DMS114 treated with DMSO at 0.1 percent for 48 hours (cell line): Measurements from ENCODE around the gene USP32.
"Not testable (repeated sequence)": the region's sequence is repeated elsewhere in the genome, so short reads cannot be mapped to it uniquely, and the experiment has no call there.

Experiments used
- DNase-seq: peaks from one replicate; lab custom pipeline; 2025; ENCODE audit not compliant: unreplicated experiment; lab: John Stamatoyannopoulos, UW

The USP32 gene

GRCh38 chr17:60247836-60248461, 144.0 kb downstream of the USP32 start:
- no peak for DNase-seq

- DNase-seq, result no peak
Observed at GRCh38 chr17:60244656-60245055, 147.3 kb downstream of the USP32 start.

- DNase-seq, result no peak
Observed at GRCh38 chr17:60240290-60240689, 151.6 kb downstream of the USP32 start.

GRCh38 chr17:60231691-60232090, 160.2 kb downstream of the USP32 start:
- DNase-seq, result no peak

GRCh38 chr17:60231234-60231633, 160.7 kb downstream of the USP32 start:
- DNase-seq, result peak; percentile 38

- no peak for DNase-seq
Observed at GRCh38 chr17:60230358-60230757, 161.6 kb downstream of the USP32 start.

- DNase-seq, result no peak
Observed at GRCh38 chr17:60229188-60229802, 162.6 kb downstream of the USP32 start.

- DNase-seq, result not testable (repeated sequence)
Observed at GRCh38 chr17:60227276-60227675, 164.7 kb downstream of the USP32 start.

GRCh38 chr17:60224064-60224463, 167.9 kb downstream of the USP32 start:
- DNase-seq, result no peak

- DNase-seq, result no peak
Observed at GRCh38 chr17:60223456-60223855, 168.5 kb downstream of the USP32 start.

GRCh38 chr17:60218774-60219173, 173.2 kb downstream of the USP32 start:
- not testable (repeated sequence) for DNase-seq

- not testable (repeated sequence) for DNase-seq
Observed at GRCh38 chr17:60215895-60216294, 176.0 kb downstream of the USP32 start.

- DNase-seq, result not testable (repeated sequence)
Observed at GRCh38 chr17:60211282-60211681, 180.7 kb downstream of the USP32 start.

GRCh38 chr17:60208302-60208701, 183.6 kb downstream of the USP32 start:
- not testable (repeated sequence) for DNase-seq

GRCh38 chr17:60205782-60206181, 186.2 kb downstream of the USP32 start:
- not testable (repeated sequence) for DNase-seq

GRCh38 chr17:60198630-60199029, 193.3 kb downstream of the USP32 start:
- DNase-seq, result not testable (repeated sequence)

- not testable (repeated sequence) for DNase-seq
Observed at GRCh38 chr17:60194141-60194540, 197.8 kb downstream of the USP32 start.

GRCh38 chr17:60193482-60193881, 198.5 kb downstream of the USP32 start:
- DNase-seq, result no peak

- not testable (repeated sequence) for DNase-seq
Observed at GRCh38 chr17:60193032-60193431, 198.9 kb downstream of the USP32 start.

GRCh38 chr17:60190032-60190431, 201.9 kb downstream of the USP32 start:
- not testable (repeated sequence) for DNase-seq

- no peak for DNase-seq
Observed at GRCh38 chr17:60188759-60189158, 203.2 kb downstream of the USP32 start.

- DNase-seq, result not testable (repeated sequence)
Observed at GRCh38 chr17:60186846-60187745, 204.8 kb downstream of the USP32 start.
